Kidney capillary endothelial cell (primary cell): ENCODE results near the gene TMEM179.

Experiments
- DNase-seq: peaks from one replicate; pipeline ENCODE4 v3.0.0-alpha.2; 2018; ENCODE audit warnings: low spot score

Gene TMEM179

GRCh38 chr14:104569435-104569834, 35.1 kb downstream of the TMEM179 start:
- no peak for DNase-seq

GRCh38 chr14:104568620-104569019, 36.0 kb downstream of the TMEM179 start:
- DNase-seq = no peak

- no peak for DNase-seq
Observed at GRCh38 chr14:104567957-104568225, 36.7 kb downstream of the TMEM179 start.

DNA sequence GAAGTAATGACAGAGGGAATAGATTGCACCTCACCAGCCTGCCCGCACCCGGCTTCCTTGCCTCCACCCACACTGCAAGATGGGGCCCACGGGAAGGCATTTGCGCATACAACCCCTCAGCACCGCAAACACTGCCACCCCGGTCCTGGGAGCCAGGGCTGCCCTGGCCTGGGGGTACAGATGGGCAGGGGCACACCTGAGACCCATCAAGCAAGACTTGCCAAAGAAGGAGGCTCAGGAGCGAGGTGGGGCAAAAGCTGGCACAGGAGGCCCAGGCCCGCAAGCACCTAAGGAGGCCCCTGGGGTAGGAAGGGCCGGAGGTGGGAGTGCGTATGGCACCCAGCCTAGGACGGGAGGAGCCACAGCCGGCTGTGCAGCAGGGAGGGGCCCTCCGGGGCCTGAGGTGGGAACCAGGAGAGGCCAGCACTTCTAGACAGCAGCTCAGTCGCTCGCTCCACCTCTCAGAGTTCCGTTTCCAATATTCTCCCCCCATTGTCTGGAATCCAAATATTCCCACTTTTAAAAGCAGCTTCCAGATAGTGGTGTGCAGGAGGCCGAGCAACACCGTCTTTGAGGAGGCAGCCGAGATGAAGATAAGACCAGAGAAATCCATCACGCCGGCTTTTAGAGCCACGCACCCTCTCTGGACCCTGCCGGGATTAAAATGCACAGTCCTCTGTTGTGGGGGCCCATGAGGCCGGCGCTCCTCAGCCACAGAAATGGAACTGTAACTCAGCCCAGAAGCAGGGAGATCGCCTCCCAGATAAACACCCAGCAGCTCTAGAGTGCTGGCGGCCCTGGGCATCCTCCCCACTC, 37.2 kb downstream of the TMEM179 start:
- DNase-seq = no peak

GRCh38 chr14:104564744-104565679, 39.6 kb downstream of the TMEM179 start:
- DNase-seq = no peak

- DNase-seq = peak; percentile 62
Observed at GRCh38 chr14:104563742-104564615, 40.6 kb downstream of the TMEM179 start.

DNA sequence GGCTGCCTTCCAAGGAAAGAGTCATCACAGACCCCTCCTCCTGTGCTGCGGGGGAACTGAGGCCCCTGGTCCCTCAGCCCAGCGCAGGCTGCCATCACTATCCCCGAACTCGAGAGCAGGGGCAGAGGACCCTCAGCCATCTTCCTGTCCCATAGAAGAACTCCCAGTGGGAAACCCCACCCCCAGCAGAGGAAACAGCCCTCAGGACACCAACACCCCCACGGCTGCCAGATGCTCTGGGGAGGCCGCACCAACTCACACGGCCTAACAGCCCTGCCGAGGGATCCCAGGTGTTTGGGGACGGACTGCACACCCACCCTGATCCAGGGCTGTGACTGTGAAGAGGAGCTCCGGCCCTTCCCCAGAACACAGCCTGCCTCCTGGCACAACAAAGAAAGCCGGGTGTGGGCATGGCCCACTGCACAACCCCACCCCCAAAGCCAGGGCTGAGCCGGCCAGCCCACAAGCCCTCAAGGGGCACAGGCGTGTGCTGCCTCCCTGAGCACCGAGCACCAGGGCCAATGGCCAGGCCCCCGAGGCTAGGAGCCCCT, 41.3 kb downstream of the TMEM179 start:
- DNase-seq = no peak

GRCh38 chr14:104562606-104563005, 42.0 kb downstream of the TMEM179 start:
- no peak for DNase-seq

- no peak for DNase-seq
Observed at GRCh38 chr14:104561632-104562495, 42.7 kb downstream of the TMEM179 start.

- no peak for DNase-seq
Observed at GRCh38 chr14:104561124-104561557, 43.4 kb downstream of the TMEM179 start.

GRCh38 chr14:104560586-104560945, 44.0 kb downstream of the TMEM179 start:
- DNase-seq = no peak

DNA sequence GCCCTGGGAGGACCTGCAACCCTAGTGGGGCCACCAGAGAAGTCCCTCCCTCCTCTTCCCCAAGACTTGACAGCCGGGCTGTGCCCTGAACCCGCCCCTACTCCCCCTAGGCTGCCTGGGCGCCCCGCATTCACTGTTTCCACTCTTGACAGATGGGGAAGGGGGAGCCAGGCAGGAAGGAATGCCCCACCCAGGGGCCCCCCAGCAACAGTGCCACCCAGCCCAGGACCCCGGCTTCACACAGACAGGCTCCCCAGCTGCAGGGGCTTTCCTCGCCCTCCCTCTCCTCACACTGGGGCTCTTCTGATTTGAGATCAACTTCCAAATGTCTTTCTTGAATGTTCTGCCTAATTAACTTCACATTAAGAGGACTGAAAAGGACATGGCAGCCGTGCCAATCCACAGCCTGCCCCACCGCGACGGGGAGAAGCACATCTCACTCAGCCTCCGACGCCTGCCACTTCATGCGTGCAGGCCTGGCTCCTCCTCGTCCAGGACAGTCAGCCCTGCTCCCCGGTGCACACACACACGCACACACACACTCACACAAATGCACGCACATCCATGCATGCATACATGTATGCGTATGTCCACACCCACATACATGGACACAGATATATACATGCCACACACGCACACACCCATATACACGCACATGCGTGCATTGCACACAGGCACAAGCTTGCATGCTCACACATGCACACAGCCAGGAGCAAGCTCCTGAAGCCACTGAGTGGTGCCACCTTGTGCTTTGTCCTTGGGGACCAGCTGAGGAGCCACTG, 44.6 kb downstream of the TMEM179 start:
- no peak for DNase-seq

GRCh38 chr14:104559028-104559803, 45.4 kb downstream of the TMEM179 start:
- DNase-seq = no peak

GRCh38 chr14:104558231-104559027, 46.1 kb downstream of the TMEM179 start:
- no peak for DNase-seq

DNA sequence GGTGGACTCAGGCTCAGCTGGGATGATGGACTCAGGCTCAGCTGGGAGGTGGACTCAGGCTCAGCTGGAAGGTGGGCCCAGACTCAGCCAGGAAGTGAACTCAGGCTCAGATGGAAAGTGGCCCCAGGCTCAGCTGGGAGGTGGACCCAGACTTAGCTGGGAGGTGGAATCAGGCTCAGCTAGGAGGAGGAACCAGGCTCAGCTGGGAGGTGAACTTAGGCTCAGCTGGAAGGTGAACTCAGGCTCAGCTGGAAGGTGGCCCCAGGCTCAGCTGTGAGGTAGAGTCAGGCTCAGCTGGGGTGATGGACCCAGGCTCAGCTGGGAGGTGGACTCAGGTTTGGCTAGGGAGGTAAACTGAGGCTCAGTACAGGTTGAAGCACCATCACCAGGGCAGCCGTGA, 46.8 kb downstream of the TMEM179 start:
- no peak for DNase-seq

DNA sequence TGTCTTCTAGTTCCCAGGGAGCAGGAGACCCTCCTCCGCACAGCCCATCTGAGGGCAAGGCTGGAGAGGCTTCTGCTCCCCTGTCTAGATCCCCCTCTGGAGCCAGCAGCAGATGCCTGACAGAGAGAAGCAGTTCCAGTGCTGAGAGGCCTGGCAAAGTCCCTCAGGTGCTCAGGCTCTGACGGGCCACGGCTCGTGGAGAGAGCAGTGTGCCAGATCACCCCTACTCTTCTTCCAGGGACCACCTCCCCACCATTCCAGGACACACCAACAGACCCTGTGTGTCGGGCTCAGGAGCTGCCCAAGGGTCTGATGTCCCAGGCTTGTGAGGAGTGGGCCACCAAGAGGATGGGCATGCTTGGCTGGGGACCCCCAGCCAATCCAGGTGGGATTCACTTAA, 47.5 kb downstream of the TMEM179 start:
- DNase-seq = no peak

- DNase-seq = no peak
Observed at GRCh38 chr14:104556256-104557021, 48.1 kb downstream of the TMEM179 start.
